Adrenal gland (tissue), 12 donors: ENCODE measurements around the gene RNF223. TPM values are rescaled to one million over a fixed set of nuclear protein-coding genes. Genes with fewer than 3 reads are reported as not detected.

Source experiments
- DNase-seq, 7 donors: peaks; one replicate each; pipeline ENCODE4 v3.0.0-alpha.2; 2019 to 2020
- H3K27ac ChIP-seq, 5 donors: fragments of 200-600 bp; sonication (generic) in 4 of 5; 1 replicate in 3 of 5; 2 replicates in 2 of 5; pipeline versions ENCODE4 v1.5.1 to v1.8.0; 2016 to 2020; ENCODE audit warnings: mild to moderate bottlenecking in 1 of 5
- H3K27me3 ChIP-seq: fragments of 200-600 bp; 2 replicates; pipeline ENCODE4 v1.8.0; 2021
- H3K36me3 ChIP-seq, 2 donors: fragments of 200-600 bp; replicated peaks in 1 of 2; 1 replicate in 1 of 2; 2 replicates in 1 of 2; pipeline versions ENCODE4 v1.5.1 to v1.8.0; 2018 to 2022
- H3K4me1 ChIP-seq, 2 donors: fragments of 200-600 bp; replicated peaks in 1 of 2; 1 replicate in 1 of 2; 2 replicates in 1 of 2; pipeline versions ENCODE4 v1.5.1 to v1.8.0; 2018 to 2021
- H3K4me3 ChIP-seq, 4 donors: fragments of 200-600 bp; sonication (generic) in 3 of 4; one replicate each; pipeline ENCODE4 v1.5.1; 2016 to 2018
- H3K9me3 ChIP-seq, 3 donors: fragments of 200-600 bp; sonication (generic) in 1 of 3; replicated peaks in 1 of 3; 1 replicate in 2 of 3; 2 replicates in 1 of 3; pipeline versions ENCODE4 v1.5.1 to v1.8.0; 2016 to 2021
- POLR2A ChIP-seq, 2 donors: fragments of 450-650 bp; IDR thresholded peaks; one replicate each; pipeline ENCODE4 v1.6.1; 2017; ENCODE audit warnings: antibody characterized with exemption in 2 of 2, mild to moderate bottlenecking in 2 of 2, moderate library complexity in 1 of 2
- WGBS, 4 donors: extraction: QIAGEN DNeasy Blood & Tissue Kit in 2 of 4; methylation state at CpG; one replicate each; pipeline versions ENCODE4 v1.1.5 to v1.1.7; 2013 to 2017; 5-methylcytosine and 5-hydroxymethylcytosine counted together
- intact Hi-C, 2 donors: fragments of 100-400 bp; cut with DNase I; formaldehyde crosslinking; loops; one replicate each; pipeline versions ENCODE4 v1.14.1 to v1.15.0; 2022 to 2023
- polyA plus RNA-seq, 3 donors: library from polyadenylated mRNA; stranded (reverse); fragments of 200-250 nt in 2 of 3; fragments of 350-450 nt in 1 of 3; fragmentation: Illumina TruSeq in 1 of 3; extraction: RNeasy Lipid Tissue Mini Kit (QIAGEN cat#74804) in 1 of 3; gene quantifications; one replicate each; pipeline ENCODE4 v1.2.3, GENCODE V29; 2013 to 2014
- total RNA-seq, 9 donors: library from RNA; depleted of rRNA in 4 of 9; stranded (reverse); fragments of >200 nt in 4 of 9; fragments of 120-200 nt in 1 of 9; fragmentation: NEBNext Ultra II Directional in 1 of 9; extraction: Animal tissue kit (Norgen Biotek cat#: 25700) in 1 of 9; gene quantifications; one replicate each; pipeline versions ENCODE4 v1.1.0 to v1.2.4, GENCODE V29; 2013 to 2023
- TF ChIP-seq, protein P1 (sequence below), 6 experiments: fragments of 450-650 bp in 4 of 6; fragments of 200-600 bp in 2 of 6; sonication (generic) in 1 of 6; IDR thresholded peaks; 1 replicate in 5 of 6; 2 replicates in 1 of 6; pipeline versions ENCODE4 v1.5.1 to v1.8.0; 2016 to 2021; ENCODE audit warnings: antibody characterized with exemption in 6 of 6, mild to moderate bottlenecking in 2 of 6, moderate library complexity in 1 of 6
- donor health status: healthy with polysubstance abuse.
- donor health status: Bipolar disorder and iron deficiency.
- donor health status: DM: yes; HTN: yes; CAD: no.
- donor health status: DM: no; HTN: no; CAD: no.
- donor health status: DM: no; HTN: no; CAD: no.
- donor health status: DM: yes; HTN: yes; CAD: no.

RNF223 gene
- total and polyA plus RNA-seq, 12 donors = 0.03 TPM; not detected in 11

- no peak overlapping the region for H3K4me3 ChIP-seq
- no peak overlapping the region for H3K27ac ChIP-seq
- no peaks in the 10 kb centered on the region for H3K36me3 ChIP-seq
- H3K9me3 ChIP-seq = no peaks in the 10 kb centered on the region
- peaks cover 67% of the 10 kb centered on the region for H3K27me3 ChIP-seq
- DNase-seq = no peak
- intact Hi-C loops = loop anchor here (2.0 kb wide), 1 partner anchor 78 kb away; no protein-coding TSS in a partner anchor
- 16 to 27% (median 23%) methylated on average over 11 to 29 of the region's 29 CpGs for WGBS, 4 donors
- TF ChIP-seq POLR2A (IDR thresholded peaks at IDR 0.05) = no peak
- TF ChIP-seq, protein P1, sequence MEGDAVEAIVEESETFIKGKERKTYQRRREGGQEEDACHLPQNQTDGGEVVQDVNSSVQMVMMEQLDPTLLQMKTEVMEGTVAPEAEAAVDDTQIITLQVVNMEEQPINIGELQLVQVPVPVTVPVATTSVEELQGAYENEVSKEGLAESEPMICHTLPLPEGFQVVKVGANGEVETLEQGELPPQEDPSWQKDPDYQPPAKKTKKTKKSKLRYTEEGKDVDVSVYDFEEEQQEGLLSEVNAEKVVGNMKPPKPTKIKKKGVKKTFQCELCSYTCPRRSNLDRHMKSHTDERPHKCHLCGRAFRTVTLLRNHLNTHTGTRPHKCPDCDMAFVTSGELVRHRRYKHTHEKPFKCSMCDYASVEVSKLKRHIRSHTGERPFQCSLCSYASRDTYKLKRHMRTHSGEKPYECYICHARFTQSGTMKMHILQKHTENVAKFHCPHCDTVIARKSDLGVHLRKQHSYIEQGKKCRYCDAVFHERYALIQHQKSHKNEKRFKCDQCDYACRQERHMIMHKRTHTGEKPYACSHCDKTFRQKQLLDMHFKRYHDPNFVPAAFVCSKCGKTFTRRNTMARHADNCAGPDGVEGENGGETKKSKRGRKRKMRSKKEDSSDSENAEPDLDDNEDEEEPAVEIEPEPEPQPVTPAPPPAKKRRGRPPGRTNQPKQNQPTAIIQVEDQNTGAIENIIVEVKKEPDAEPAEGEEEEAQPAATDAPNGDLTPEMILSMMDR (IDR thresholded peaks at IDR 0.05) = no peak
- H3K4me1 ChIP-seq = peaks cover 11% of the 10 kb centered on the region in 2 donors
Measured at GRCh38 chr1:1062348-1063163, 11.6 kb downstream of the RNF223 start.

DNA sequence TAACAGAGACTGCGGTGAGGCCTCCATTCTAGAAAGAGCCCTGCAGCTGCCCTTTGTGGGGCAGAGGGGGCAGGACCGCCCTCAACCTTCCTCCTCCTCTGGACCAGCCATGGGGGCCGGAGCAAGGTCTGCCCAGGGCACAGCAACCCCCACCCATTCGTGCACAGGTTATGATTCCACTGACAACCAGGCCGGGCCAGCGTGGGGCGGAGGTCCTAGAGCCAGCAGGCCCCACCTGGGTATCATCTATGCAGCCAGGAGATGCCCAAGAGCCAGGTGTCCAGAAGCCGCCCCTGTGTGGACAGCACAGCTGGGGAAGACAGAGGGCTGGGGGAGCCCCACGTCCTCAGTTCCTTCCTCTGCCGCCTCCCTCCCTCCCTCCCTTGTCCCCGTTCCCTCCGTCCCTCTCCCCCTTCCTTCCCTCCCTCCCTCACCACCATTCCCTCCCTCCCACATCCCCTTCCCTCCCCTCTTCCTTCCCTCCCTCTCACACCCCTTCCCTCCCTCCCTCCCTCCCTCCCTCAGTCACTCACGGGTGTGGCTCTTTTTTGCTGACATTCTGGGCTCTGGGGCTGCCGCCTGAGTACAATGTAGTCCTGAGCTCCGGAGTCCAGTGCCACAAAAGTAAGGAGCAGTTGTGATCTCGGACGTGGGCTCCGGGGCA is 12.3 kb downstream of the RNF223 start:
- TF ChIP-seq POLR2A (IDR thresholded peaks at IDR 0.05) = no peak
- TF ChIP-seq, protein P1 (IDR thresholded peaks at IDR 0.05) = no peak
- peaks cover 11% of the 10 kb centered on the region in 2 donors for H3K4me1 ChIP-seq

DNA sequence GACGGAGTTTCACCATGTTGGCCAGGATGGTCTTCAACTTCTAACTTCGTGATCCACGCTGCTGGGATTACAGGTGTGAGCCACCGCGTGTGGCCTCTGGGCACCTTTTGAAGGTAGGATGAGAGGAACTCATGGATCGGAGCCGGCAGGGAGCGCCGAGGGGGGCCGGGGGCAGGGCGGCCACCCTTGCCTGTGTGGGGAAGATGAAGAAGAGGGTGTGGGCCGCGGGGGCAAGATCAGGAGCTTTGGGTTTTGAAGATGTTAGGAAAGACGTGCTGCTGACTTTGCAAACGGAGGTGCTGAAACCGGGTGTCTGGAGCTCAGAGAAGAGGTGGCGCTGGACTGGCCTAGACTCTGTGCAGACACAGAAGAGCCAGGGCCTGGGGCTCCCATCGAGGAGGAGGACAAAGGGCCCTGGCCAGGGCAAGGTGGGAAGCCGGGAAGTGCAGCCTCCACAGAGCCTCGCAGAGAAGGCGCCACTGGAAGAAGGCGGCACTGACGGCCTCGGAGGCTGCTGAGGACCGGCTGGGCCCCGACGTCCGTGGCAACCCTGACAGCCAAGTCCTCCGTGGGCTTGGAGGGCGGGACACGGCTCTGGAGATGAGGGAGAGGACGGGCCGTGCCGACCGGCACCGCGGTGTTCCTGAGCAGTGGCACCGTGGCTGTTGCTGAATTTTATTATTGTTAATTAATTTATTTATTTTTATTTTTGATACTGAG is 13.7 kb downstream of the RNF223 start:
- Histone ChIP-seq H3K36me3 (no peaks in the 10 kb centered on the region), H3K27me3 (peaks cover 69% of the 10 kb centered on the region), H3K9me3 (no peaks in the 10 kb centered on the region), H3K4me3 (no peak overlapping the region), H3K27ac (no peak overlapping the region), H3K4me1 (peaks cover 11% of the 10 kb centered on the region in 2 donors)
- intact Hi-C loops = no loop called here
- WGBS, 4 donors = 50 to 67% (median 53%) methylated on average over 27 to 38 of the region's 38 CpGs
- no peak for DNase-seq
- TF ChIP-seq POLR2A (IDR thresholded peaks at IDR 0.05) = no peak
- TF ChIP-seq, protein P1 (IDR thresholded peaks at IDR 0.05) = no peak

More for the DNA sequence above, 12.3 kb downstream of the RNF223 start:
- H3K27ac ChIP-seq = no peak overlapping the region
- intact Hi-C loops = loop anchor here (2.0 kb wide), 1 partner anchor 77 kb away; no protein-coding TSS in a partner anchor
- WGBS, 4 donors = 47 to 69% (median 53%) methylated on average over 5 to 15 of the region's 18 CpGs
- no peak for DNase-seq
- H3K4me3 ChIP-seq = no peak overlapping the region
- no peaks in the 10 kb centered on the region for H3K9me3 ChIP-seq
- H3K27me3 ChIP-seq = peaks cover 67% of the 10 kb centered on the region
- H3K36me3 ChIP-seq = no peaks in the 10 kb centered on the region
